DMS53 (cell line): Measurements from ENCODE around the gene FYN.

Source experiments
- DNase-seq: peaks from one replicate; lab custom pipeline; 2025; lab: John Stamatoyannopoulos, UW

The FYN gene

GRCh38 chr6:111806561-111807497 is 66.4 kb downstream of the FYN start:
- no peak for DNase-seq

- no peak for DNase-seq
Observed at GRCh38 chr6:111806165-111806547, 67.1 kb downstream of the FYN start.

GRCh38 chr6:111805511-111806164 is 67.6 kb downstream of the FYN start:
- DNase-seq = no peak

GRCh38 chr6:111804627-111805235 is 68.5 kb downstream of the FYN start:
- DNase-seq = no peak

DNA sequence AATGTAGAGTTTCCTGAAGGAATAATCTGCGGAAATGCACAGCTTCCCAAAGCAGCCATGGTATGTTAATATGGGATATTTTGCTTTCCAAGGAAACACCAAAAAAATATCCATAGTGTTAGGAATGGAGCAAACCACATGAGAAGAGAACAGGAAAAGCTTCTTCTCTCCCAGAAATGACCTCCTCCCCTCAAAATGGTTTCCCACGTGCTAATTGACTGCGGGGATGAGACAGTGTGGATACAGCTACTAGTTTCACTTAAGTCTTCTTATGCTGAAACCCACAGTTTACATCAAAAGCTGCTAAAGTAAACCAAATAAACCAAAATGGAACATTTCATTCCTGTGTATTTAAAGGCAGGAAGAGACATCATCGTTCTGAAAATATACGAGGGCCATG is 69.4 kb downstream of the FYN start:
- DNase-seq = no peak

- no peak for DNase-seq
Observed at GRCh38 chr6:111803371-111803770, 69.9 kb downstream of the FYN start.

GRCh38 chr6:111802720-111803330 is 70.4 kb downstream of the FYN start:
- no peak for DNase-seq

DNA sequence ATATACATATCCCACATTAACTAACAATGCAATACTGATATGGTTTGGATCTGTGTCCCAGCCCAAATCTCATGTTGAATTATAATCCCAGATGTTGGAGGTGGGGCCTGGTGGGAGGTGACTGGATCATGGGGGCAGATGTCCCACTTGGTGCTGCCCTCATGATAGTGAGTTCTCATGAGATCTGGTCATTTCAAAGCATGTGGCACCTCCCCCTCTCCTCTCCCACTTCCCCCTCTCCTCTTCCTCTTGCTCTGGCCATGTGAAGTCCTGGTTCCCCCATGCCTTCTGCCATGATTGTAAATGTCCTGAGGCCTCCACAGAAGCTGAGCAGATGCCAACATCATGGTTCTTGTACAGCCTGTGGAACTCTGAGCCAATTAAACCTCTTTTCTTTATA is 71.2 kb downstream of the FYN start:
- no peak for DNase-seq

GRCh38 chr6:111800821-111801220 is 72.4 kb downstream of the FYN start:
- no peak for DNase-seq

DNA sequence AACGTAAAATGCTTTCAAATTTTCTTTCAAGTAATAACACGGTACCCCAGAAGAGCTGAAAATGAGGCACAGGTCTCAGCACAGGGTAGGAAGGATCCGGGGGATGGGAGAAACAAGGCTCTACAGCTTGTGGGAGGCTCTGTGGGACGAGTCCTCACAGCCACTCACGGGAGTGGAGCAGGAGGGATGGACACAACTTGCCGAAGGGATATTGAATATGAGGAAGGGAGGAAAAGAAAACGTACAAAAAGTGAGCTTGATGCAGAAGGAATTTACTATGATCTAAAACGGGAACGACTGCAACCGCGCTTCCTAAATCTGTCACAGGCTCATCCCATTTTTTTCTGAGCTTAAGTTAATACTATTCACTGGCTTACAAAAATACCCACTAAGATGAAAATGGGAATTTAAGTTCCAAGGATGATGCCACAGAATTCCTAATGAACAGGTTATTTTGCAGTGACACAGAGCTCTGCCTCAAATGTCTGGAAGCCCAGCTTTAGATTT is 72.9 kb downstream of the FYN start:
- no peak for DNase-seq

GRCh38 chr6:111799576-111800258 is 73.5 kb downstream of the FYN start:
- DNase-seq = no peak

- DNase-seq = no peak
Observed at GRCh38 chr6:111798281-111798725, 74.9 kb downstream of the FYN start.

DNA sequence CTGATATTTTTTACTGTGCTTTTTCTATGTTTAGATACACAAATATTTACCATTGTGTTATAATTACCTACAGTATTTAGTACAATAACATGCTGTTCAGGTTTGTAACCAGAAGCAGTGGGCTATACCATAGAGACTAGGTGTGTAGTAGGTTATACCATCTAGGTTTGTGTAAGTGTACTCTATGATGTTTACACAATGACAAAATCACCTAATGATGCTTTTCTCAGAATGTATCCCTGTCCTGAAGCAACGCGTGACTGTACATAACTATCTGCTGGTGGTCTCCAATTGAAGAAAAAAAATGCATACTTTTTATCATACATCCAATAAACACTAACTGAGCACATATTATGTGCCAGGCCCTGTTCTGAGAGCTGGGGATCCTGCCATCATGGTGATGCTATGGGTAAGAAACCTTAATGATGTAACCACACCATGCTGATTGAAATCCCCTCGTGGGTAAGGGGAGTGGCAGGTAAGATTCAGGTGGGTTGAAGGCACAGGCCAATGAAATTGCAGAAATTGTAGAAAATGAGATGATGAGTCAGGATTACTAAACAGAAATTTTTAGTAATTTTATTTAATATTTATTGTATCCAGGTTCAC is 76.8 kb downstream of the FYN start:
- no peak for DNase-seq

DNA sequence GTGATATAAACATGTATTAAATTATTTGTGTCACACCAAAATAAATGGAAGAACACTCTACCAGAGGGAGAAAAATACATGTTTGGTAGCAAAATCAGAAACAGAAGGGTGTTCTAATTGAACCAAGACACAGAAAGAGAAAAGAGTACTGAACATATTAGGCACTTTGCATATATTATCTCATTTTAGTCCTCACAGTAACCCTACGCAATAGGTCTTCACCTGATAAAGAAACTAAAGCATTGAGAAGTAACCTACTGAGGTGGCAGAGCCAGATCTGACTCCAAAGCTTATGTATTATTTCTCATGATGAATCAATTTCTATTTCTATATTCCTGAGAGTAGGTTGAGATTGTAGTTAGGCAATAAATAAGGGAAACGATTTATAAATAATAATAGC is 77.7 kb downstream of the FYN start:
- DNase-seq = no peak

DNA sequence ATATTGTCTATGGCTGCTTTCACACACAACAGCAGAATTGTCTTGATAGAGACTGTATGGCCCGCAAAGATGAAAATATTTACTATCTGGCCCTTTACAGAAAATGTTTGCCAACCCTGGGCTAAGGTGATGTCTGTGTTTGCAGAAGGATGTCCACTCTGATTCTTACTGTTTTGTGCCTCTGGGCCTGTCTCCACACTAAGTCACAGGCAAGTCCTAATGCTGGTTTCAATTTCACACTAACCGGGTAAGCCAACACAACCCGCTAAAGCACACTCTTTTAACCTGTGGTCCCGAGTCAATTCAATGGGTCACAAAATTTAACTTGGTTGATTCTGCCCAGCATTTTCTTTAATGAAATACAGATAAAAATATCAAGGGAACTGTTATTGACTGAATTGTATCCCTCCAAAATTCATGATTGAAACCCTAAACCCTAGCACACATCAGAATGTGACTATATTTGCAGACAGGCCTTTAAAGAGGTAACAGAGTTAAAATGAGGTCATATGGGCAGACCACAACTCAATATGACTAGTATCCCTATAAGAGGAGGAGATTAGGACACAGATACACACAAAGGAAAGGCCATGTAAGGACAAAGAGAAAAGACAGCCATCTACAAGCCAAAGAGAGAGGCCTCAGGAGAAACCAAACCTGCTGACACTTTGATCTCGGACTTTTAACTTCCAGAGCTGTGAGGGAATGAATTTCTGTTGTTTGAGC is 78.4 kb downstream of the FYN start:
- DNase-seq = peak; percentile 8

GRCh38 chr6:111794300-111794699 is 79.0 kb downstream of the FYN start:
- no peak for DNase-seq

- no peak for DNase-seq
Observed at GRCh38 chr6:111793711-111794111, 79.5 kb downstream of the FYN start.

DNA sequence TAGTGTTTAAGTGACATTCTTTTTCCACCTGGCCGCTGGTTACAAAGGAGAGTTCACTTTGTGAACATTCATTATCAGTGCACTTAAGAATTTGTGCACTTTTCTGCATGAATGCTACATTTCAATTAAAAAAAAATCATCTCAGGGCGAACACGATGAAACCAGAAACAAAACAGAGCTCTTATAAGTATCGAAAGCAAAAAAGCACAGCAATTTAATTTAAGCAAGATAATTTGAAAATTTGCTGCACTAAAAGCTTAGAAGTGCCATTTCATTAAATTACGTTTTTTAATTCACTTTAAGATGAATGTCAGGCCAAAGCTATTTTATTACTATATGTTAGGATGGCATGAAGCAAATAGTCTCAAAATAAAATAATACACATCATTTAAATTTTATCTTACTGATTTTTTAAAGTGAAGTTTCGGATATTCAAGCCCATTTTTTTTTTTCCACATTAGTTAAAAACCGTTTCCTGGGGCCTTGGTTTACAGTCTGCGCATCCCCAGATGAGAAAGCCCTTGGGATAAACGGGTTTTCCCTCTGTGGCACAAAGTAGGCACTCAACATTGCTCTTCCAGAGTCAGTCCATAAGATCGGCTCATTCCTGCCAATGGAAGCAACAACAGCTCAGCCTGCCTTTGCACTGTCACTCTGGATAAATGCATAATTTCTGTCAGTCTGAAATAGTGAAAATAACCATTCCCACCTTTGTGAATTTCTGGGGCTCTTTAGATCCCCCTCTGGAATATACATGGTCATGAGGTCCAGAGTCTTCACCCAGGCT is 80.1 kb downstream of the FYN start:
- DNase-seq = no peak

- no peak for DNase-seq
Observed at GRCh38 chr6:111792241-111792640, 81.0 kb downstream of the FYN start.

GRCh38 chr6:111791415-111791814 is 81.8 kb downstream of the FYN start:
- no peak for DNase-seq
